Activated T-helper 1 cell treated with anti-CD3 and anti-CD28 coated beads, Interleukin-2, amount 50 U/mL, for 16 hours (primary cell): Measurements from ENCODE around the gene GALNT3.

ENCODE experiments used
- DNase-seq, 2 donors: peaks; one replicate each; pipeline ENCODE4 v3.0.0-alpha.2; 2020; ENCODE audit warnings: low read depth in 1 of 2, low spot score in 1 of 2

GALNT3 gene

DNA sequence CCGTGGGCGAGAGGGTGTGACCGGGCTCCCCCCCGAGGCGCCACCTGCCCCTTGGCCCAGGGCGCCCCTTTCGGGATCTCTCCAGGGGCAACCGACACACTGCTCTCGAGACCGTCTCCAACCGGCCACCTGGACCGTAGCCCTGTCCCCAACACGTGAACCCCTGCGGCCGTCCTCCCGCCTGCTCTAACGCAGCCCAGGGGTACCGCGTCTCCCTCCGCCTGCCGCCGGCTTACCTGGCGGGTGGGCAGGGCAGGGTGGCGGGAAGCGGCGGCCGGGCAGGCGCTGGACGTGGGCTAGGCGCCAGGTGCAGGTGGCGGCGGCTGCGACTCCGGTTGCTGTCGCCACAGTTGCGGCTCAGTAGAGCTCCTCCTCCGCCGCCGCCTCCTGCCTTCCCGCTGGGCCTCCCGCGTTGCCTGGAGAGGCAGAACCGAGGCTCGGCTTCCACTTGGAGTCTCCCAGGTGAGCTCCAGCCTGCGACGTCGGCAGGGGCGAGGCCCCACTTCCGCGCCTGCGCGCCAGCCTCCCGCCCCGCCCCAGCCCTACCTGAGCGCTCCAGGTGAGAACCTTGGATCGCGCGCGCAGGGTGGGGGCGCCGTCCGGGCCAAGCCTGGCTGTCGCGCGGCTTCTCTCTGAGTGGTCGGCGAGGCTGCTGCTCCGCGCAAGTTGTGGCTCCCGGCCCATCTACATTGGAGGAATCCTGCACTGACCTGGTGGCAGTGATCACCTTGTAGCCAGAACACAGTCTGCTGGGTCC lies at the start of gene GALNT3:
TSS of gene GALNT3 (minus strand) at position 469 of the 757 bp plus-strand sequence. CDS start 23,547 bp downstream, outside the sequence.
- DNase-seq = peak in 1 of 2 donors; percentile 8

DNA sequence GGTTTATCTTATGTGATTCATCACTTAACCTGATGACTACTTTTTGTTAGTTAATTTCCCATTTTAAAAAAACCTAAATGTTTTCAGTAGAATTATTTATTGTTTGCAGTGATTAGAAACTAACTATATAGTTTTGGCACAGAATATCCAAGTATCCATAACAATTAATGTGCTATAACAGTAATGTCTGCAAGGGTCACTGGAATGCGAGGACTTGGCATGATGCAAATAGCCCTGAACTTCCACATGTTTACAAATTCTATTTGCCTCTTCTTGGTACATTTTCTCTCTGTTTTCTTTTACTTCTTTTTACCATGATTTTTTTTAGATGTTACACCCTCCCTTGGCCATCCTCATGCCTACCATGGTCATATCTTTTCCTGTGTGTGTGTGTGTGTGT lies 49.3 kb upstream of the GALNT3 start:
- DNase-seq = no peak

DNA sequence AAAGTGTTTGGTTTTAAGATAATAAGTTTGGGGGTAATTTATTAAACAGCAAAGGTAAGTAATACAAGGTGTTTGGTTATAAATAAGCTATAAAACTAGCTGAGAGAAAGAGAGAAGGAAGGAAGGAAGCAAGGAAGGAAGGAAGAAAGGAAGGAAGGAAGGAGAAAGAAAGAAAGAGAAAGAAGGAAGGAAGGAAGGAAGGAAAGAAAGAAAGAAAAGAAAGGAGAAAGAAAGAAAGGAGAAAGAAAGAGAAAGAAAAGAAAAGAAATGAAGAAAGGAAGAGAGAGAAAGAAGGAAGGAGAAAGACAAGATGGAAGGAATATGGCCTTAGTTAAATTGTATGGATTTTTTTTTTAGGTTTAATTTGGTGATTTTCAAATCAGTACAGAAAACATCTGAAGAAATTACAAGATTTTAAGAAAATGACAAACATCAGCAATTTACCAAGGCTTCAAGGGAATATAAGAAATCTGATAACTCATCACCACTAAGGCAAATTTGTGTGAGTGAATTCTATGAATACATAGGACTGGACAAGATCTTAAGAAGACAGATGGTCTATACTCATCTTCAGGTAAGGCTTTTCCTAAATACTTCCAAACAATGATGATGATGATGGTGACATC lies 46.4 kb upstream of the GALNT3 start:
- DNase-seq = no peak

DNA sequence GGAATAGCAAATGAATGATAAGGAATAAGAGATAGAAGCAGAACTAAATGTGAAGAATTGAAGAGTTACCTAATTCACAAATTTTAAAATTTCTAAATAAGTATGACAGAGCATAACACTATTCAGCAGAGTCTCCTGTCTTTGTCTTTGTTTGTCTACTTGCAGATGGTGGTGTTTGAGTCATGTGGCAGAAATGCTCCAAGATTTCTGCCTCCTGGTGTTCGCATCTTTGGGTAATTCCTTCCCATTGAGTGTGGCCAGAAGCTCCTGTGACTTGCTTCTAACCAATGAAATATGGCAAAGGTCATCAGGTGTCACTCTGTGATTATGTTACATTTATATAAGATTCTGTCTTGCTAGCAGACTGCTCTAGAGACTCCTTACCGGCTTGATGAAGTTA lies 45.6 kb upstream of the GALNT3 start:
- DNase-seq = no peak

DNA sequence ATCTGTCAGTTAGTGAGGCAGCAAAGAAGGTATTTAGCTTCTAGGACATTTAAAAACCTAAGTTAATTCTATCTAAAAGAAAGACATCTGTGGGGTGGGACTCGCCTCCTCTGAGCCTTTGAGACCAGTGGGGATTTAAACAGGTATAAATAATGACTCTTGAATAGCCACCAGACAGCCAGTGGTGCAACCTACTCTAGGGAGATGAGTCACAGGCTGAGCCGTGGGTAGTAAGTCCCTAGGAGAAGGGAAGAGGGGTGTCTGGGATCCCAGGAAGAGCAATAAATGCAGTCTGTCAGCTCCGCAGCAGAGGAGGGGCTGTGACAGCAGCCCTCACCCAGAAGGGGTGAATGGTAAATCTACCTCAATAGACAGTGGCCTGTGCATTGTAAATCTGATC lies 43.1 kb upstream of the GALNT3 start:
- DNase-seq = no peak

DNA sequence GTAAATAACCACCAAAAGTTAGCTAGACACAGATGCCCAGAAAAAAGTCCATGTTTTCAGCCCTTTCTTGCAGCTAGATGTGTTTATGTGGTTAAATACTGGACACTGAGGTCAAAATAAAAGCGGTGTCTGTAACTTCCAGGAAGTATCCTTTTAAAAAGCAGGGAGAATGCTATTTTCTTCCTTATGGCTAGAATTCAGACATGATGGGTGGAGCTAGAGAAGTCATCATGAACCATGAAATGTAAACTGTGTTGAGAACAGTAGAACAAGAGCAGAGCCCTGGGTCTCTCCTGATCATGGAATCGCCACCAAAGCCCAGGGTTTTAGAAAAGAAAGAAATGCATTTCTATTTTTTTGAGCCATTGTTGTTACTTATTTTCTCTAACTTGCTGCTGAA lies 41.3 kb upstream of the GALNT3 start:
- DNase-seq = no peak

DNA sequence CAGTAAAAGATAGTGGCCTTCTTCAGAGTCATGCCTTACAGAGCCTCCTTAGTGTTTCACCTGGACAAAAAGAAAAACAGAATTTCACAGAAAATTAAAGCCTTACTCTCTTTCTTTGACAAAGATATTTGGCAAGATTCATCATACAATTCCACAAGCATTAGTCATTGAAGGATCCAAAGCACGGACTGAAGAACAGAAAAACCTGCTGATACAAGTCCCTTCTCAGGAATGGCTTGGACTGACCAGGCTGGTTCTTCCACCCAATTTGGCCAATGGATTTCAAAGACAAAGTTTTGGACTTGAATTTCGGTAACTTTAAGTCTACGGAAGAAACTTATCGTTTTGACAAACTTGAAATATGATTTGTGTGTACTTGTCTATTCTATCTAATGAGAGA lies 39.1 kb upstream of the GALNT3 start:
- DNase-seq = no peak

DNA sequence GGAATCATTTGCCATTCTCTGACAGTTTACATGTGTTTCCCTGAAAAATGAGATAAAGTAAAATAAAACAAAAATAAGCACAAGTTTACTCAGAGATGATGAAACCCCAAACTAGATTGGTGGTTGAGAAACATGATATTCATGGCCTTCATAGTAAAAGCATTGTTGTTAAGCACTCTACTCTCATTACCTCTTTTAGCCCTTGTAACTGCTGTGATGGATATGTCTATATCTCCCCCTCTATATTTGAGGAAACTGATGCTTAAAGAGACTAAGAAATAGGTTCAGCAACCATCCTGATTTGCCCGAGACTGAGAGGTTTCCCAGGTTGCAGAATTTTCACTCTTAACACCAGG lies 33.9 kb upstream of the GALNT3 start:
- DNase-seq = no peak

DNA sequence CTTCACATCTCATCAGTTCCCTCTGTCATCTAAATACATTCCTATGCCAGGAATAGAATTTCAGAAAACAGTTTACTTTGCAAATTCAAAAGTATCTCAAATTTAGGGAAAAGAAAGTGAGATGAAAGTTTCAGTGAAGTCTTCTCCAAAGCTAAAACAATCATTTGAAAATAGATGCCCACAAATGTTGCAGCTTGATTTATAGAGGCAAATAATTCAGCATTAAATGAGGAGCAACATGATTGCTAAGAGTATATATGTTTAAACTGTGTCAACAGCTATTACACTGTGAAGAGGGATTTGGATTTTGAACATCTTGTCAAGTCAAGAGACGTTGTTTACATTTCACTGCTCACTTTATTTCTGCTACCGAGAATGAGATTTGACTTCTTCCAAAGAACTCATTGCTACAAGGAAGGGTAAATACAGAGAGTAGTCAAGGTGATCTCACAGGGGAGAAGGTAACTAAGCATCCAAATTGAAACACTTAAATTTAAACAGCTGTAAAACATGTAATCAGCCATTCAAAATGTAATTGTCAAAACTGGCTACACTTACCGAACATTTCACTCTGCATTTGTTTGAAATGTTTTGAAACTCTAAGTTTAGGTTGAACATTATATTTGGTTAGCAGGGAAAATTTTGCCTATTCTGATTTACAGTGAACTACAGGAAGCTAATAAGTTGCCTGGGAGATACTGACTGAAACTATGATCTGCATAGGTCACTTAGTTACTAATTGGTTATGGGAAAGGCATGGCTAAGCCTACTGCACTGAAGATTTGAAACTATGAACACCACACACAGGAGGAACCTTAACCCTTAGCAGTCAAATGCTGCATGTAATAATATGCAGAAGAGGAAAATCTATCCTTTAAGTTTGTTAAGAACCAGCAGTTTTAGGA lies 33.2 kb upstream of the GALNT3 start:
- no peak for DNase-seq

DNA sequence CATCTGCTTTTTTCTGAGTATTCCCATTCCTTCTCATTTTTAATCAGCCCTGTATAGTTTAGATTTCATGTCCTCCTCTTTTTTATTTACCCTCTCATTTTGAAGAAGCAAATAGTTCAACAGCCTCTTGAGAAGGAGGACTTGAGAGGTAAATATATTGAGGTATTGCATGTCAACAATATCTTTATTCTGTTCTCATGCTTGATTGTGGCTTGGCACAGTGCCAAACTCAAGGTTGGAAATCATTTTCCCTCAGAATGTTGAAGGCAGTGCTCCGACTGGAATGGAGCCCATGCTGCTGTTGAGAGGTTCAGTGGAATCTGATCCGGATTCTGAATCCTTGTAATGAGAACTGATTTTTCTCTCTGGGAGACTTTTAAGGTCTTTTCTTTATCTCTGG lies 31.0 kb upstream of the GALNT3 start:
- DNase-seq = no peak

DNA sequence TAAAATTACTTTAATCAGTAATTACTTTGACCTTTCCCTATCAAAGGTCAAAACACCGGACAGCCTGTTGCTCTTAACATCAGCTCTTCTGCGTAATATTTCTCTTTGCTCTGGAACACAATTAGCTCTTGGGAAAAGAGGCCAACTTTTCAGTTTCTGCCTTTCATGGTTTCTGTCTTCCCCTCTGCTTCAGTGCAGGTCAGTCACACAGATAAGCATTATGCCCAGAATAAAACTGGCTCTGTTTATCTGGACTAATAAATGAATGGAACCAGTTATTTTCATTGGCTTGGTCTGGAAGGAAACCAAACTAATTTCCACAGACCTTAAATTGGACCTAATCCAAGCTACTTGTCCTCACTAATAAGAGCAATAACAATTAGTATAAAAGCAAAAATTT lies 26.2 kb upstream of the GALNT3 start:
- no peak for DNase-seq

DNA sequence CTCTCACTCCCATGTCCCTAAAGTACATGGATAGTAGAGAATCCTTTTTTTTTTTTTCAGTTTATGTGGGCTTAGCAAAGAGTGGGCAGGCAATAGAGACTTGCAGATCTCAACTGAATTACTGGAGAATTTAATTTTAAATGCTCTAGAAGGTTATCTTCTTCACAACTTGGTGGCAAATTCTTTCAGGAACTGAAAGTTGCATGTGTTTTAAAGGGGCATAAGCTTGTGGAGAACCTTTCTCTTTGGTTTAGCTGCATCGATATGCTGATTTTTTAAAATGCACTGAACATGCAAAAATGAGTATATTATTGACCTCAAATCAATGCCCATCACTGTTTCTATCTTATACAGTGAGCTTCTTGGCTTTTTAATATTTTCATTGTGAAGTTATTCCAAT lies 24.9 kb upstream of the GALNT3 start:
- DNase-seq = no peak

DNA sequence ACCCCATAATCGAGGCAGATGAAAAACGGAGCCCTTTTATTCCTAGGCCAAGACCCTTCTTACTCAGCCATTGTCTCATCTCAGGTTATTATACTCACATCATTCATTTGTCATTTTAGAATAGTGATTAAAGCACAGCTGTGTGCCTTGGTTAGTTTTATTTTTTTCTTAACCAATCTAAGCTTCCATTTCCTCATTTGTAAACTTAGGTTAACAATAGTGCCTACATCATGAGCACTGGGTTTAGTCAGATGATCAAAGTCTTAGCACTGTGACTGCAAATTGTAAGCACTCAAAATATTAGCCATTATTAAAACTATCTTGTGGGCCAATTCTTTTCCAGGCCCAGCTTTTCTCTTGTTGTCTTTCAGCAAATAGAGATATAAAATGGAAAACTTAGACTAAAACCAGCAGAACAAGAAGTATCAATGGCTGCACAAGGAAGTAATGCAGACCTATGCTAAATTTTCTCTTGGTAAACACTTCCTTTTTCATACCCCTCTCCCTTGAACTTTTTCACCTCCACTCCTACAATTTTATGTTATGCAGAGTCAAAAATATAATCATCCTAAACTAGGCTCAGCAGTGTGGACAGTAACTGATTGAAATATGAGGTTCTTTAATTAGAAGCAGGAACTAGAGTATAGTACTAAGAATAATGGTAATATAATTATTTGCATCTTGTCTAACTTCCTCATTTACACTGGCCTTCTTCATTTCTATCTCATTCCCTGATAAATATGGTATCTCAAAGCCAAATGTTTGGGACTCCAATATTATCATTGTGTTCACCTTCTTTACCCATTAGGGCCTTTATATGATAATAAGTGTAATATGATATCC lies 21.5 kb upstream of the GALNT3 start:
- DNase-seq = no peak

DNA sequence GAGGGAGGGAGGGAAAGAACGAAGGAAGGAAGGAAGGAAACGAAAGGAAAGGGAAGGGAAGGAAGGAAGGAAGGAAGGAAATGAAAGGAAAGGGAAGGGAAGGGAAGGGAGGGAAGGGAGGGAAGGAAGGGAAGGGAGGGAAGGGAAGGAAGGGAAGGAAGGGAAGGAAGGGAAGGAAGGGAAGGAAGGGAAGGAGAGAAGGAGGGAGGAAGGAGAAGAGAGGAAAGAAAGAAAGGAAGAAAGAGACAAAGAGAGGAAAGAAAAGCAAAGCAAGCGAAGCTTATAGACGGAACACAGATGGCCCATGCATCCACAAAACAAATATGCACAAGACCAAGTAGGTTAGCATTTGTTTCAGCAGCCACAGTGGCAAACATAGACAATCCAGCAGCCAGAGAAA lies 20.4 kb upstream of the GALNT3 start:
- DNase-seq = no peak

DNA sequence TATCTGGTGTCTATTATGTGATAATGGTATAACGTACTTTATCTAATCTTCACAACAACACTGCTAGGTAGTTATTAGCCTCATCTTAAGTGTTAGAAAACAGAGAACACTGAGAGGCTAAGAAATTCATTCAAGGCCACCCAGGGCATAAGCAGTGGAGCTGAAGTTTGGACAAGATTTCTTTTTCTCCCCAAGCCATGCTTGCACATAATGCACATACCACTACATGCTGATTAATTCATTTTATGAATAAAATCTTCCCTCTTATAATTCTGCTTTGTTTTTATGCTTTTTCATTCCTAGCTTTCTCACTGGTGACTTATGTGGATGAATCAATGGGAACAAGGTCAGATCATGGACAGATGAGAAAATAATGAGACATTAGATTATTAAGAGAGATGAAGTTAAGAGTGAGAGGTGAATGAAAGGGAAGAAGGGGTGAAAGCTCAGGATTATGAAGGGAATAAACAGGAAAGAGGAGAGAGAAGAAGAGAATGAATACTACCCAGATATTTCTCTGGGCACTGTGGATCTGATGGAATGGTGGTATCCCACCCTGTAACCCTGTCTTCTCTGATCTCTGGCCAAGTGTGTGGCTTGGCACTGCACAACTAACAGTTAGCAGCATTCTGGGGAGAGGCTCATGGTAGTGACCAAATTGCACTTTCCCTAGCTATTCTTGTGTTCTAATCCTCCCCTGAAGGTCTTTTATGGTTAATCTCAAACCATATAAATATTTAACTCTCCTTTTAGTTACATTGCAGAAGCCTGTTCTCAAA lies 17.7 kb upstream of the GALNT3 start:
- no peak for DNase-seq

DNA sequence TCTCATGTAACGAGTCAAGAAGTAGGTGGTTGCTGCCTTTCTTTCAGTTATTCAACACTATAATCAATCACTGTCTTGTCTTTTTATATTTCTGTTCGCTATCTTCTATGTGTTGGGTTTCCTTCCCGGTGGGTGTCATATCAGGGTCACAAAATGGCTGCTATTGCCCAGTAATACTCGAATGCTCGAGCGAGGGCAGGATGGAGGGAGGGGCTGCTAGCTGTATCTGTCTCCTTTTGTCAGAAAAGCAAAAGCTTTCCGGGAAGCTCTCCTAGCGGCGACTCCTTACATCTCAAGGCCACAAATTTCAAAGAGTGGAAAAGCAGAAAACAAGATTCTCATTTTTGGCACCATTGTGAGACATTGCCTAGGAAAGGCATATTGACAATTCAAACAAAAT lies 16.4 kb upstream of the GALNT3 start:
- DNase-seq = no peak

DNA sequence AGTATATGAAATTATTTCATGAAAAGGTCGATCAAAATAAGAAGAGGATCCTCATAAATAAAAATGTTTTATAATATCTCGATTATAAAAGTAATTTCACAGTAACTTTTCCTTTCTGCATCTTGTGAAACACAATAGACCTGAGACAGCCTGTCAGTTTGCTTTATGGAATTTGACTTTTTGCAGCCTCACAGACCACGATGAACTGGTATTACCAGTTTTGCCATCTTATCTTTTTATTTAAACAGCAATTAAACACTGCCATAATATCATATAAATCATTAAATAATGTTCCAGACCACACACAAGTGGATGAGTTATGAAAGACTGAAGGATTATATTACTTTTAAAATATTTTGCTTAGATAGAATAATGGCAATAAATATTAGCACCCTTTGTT lies 10.7 kb upstream of the GALNT3 start:
- DNase-seq = no peak

DNA sequence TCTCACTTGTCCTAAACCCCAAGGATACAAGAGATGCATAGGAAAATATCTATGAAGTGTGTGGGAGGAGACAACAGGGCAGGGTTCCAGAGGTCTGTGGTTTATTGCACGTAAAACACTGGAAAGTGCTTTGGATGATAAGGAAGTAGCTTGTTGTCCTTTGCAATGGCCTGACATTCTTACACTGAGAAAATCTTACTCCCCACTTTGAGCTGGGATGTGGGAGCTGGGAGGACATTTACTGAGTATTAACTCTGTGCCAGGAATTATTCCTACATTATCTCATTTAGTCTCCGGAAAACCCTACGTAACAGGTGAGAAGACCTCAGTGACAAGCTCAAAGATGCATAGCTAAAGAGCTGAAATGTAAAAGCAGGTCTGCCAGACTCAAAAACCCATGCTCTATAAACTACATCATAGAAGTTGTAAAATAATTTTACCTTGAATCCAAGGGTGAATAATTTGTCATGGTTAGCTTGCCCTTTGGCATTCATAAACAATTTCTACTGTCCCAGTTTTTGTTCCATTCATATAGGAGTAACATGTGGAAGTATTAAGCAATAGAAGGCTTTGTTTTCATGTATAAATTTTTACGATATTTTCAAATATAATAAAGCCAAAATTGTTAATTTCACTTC lies 9.2 kb upstream of the GALNT3 start:
- no peak for DNase-seq

DNA sequence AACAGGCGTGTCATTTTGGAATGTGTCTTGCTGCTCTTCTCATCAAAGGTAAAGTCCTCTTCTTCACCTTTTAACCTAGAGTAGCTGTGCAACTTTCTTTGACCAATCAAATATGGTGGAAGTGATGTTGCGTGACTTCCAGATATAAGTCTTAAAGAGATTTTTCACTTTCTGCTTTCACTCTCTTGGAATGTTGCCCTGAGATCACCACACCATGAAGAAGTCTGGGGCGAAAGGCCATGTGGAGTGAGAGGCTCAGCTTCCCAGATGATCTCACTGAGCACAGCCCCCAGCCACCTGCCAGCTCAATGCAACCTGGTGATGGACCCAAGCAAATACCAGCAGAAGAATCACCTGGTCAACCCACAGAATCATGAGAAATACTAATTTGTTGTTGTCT lies 7.1 kb upstream of the GALNT3 start:
- no peak for DNase-seq
